ENCODE results near the gene EMP3.

EMP3 gene

GRCh38 chr19:48338802-48339503, 13.6 kb downstream of the EMP3 start:
- no peaks in the 10 kb centered on the region for H3K4me1 ChIP-seq (ENCODE audit: control insufficient read depth, insufficient read depth, low read length)
- H3K27me3 ChIP-seq (ENCODE audit: control insufficient read depth, insufficient read depth, low read length), result no peaks in the 10 kb centered on the region
- peak overlapping the region; percentile 12 for H3K9ac ChIP-seq (ENCODE audit: low read depth, low read length)
- no peaks in the 10 kb centered on the region for H3K9me3 ChIP-seq (ENCODE audit: control insufficient read depth, insufficient read depth, low read length)
- H3K36me3 ChIP-seq (ENCODE audit: control insufficient read depth, insufficient read depth, low read length), result no peaks in the 10 kb centered on the region
- no peak overlapping the region for H3K4me3 ChIP-seq (ENCODE audit: low read depth, low read length)

GRCh38 chr19:48340995-48341394, 15.6 kb downstream of the EMP3 start:
- Histone ChIP-seq H3K9me3 (ENCODE audit: control insufficient read depth, insufficient read depth, low read length) (no peaks in the 10 kb centered on the region), H3K36me3 (ENCODE audit: control insufficient read depth, insufficient read depth, low read length) (no peaks in the 10 kb centered on the region), H3K4me3 (ENCODE audit: low read depth, low read length) (no peak overlapping the region), H3K9ac (ENCODE audit: low read depth, low read length) (no peak overlapping the region), H3K4me1 (ENCODE audit: control insufficient read depth, insufficient read depth, low read length) (no peaks in the 10 kb centered on the region), H3K27me3 (ENCODE audit: control insufficient read depth, insufficient read depth, low read length) (no peaks in the 10 kb centered on the region)

DNA sequence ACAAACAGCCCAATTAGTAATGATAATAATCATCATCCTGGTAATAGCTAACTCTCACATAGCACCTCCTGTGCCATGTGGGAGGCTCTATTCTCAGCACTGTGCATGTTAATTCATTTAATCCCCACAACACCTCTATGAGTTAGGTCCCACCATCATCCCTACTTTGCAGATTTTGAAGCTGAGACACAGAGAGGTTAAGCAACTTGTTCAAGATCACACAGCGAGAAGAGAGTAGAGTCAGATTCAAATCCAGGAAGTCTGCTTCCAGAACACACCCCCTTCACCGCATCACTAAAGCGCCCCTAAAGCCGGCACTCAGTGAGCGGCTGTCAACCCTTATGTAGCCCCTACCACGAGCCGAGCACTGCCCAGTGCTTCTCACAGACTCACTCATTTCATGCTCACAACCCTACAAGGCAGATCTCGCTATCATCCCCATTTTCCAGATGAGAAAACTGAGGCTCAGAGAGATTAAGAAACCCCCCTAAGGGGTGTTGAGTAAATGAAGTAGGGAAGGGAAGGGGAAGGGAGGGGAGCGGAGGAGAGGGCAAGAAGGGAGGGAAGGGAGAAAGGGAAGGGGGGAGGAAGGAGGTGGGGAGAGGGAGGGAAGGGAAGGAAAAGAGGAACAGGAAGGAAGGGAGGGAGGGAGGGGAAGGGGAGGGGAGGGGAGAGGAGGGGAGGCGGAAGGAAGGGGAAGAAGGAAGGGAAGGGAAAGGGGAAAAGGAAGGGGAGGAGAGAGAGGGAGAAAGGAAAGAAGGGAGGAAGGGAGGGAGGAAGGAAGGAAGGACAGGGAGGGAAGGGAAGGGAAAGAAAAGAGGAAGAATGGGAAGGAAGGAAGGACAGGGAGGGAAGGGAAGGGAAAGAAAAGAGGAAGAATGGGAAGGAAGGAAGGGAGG, 16.4 kb downstream of the EMP3 start:
- Histone ChIP-seq H3K36me3 (ENCODE audit: control insufficient read depth, insufficient read depth, low read length) (no peaks in the 10 kb centered on the region), H3K9ac (ENCODE audit: low read depth, low read length) (no peak overlapping the region), H3K27me3 (ENCODE audit: control insufficient read depth, insufficient read depth, low read length) (no peaks in the 10 kb centered on the region), H3K9me3 (ENCODE audit: control insufficient read depth, insufficient read depth, low read length) (no peaks in the 10 kb centered on the region), H3K4me1 (ENCODE audit: control insufficient read depth, insufficient read depth, low read length) (no peaks in the 10 kb centered on the region), H3K4me3 (ENCODE audit: low read depth, low read length) (no peak overlapping the region)

DNA sequence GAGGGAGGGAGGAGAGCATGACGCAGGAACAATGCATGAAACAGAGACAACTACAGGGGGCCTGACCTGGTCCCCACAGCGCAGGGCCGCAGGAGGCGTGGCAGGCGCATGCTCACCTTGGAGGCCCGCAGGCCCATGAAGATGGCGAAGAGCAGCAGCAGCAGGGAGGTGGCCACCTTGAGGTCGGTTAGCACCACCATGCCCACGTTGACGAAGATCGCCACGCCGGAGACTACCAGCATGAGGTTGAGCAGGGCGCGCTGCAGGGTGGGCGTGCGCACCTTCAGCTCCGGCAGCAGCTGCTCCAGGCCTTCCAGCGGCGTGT, 17.0 kb downstream of the EMP3 start:
- Histone ChIP-seq H3K36me3 (ENCODE audit: control insufficient read depth, insufficient read depth, low read length) (no peaks in the 10 kb centered on the region), H3K9me3 (ENCODE audit: control insufficient read depth, insufficient read depth, low read length) (no peaks in the 10 kb centered on the region), H3K9ac (ENCODE audit: low read depth, low read length) (no peak overlapping the region), H3K4me3 (ENCODE audit: low read depth, low read length) (no peak overlapping the region), H3K4me1 (ENCODE audit: control insufficient read depth, insufficient read depth, low read length) (no peaks in the 10 kb centered on the region), H3K27me3 (ENCODE audit: control insufficient read depth, insufficient read depth, low read length) (no peaks in the 10 kb centered on the region)

GRCh38 chr19:48342841-48343540, 17.6 kb downstream of the EMP3 start:
- Histone ChIP-seq H3K4me3 (ENCODE audit: low read depth, low read length) (no peak overlapping the region), H3K27me3 (ENCODE audit: control insufficient read depth, insufficient read depth, low read length) (no peaks in the 10 kb centered on the region), H3K9me3 (ENCODE audit: control insufficient read depth, insufficient read depth, low read length) (no peaks in the 10 kb centered on the region), H3K36me3 (ENCODE audit: control insufficient read depth, insufficient read depth, low read length) (no peaks in the 10 kb centered on the region), H3K9ac (ENCODE audit: low read depth, low read length) (no peak overlapping the region), H3K4me1 (ENCODE audit: control insufficient read depth, insufficient read depth, low read length) (no peaks in the 10 kb centered on the region)

GRCh38 chr19:48344892-48345291, 19.5 kb downstream of the EMP3 start:
- no peak overlapping the region for H3K4me3 ChIP-seq (ENCODE audit: low read depth, low read length)
- no peak overlapping the region for H3K9ac ChIP-seq (ENCODE audit: low read depth, low read length)

DNA sequence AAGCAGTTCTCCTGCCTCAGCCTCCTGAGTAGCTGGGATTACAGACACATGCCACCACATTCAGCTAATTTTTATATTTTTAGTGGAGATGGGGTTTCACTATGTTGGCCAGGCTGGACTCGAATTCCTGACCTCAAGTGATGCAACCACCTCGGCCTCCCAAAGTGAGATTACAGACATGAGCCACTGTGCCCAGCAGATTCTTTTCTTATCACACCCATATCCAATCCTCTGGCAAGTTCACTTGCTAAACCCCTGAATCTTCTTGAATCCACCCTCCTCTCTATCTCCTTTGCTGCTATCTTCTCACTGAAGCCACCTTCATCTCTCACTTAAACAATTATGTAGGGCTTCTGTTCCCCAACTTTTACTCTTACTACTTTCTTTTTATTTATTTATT, 20.8 kb downstream of the EMP3 start:
- Histone ChIP-seq H3K9me3 (ENCODE audit: control insufficient read depth, insufficient read depth, low read length) (no peaks in the 10 kb centered on the region), H3K36me3 (ENCODE audit: control insufficient read depth, insufficient read depth, low read length) (no peaks in the 10 kb centered on the region), H3K27me3 (ENCODE audit: control insufficient read depth, insufficient read depth, low read length) (no peaks in the 10 kb centered on the region), H3K4me3 (ENCODE audit: low read depth, low read length) (no peak overlapping the region), H3K9ac (ENCODE audit: low read depth, low read length) (no peak overlapping the region), H3K4me1 (ENCODE audit: control insufficient read depth, insufficient read depth, low read length) (no peaks in the 10 kb centered on the region)

More at GRCh38 chr19:48344892-48345291, 19.5 kb downstream of the EMP3 start:
- H3K9me3 ChIP-seq (ENCODE audit: control insufficient read depth, insufficient read depth, low read length), result no peaks in the 10 kb centered on the region
- H3K4me1 ChIP-seq (ENCODE audit: control insufficient read depth, insufficient read depth, low read length), result no peaks in the 10 kb centered on the region
- no peaks in the 10 kb centered on the region for H3K36me3 ChIP-seq (ENCODE audit: control insufficient read depth, insufficient read depth, low read length)
- H3K27me3 ChIP-seq (ENCODE audit: control insufficient read depth, insufficient read depth, low read length), result no peaks in the 10 kb centered on the region

DNA sequence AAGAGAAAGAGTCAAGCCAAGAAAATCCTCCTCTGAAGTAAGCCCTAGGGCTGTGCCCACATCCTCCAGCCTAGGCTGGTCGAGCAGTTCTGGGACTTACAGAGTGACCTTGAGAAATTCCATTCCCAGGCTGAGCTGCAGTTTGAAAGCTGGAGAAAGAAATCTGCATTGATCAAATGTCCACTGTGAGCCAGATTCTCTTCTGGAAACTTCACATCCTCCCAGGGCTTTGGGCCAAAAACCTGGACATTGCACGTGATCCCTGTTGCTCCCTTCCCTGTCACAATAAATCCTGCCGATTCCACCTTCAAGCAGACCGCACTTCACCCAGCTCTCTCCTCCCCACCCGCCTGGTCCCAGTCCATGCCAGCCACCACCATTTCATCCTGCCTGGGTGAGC, 22.7 kb downstream of the EMP3 start:
- Histone ChIP-seq H3K9me3 (ENCODE audit: control insufficient read depth, insufficient read depth, low read length) (no peaks in the 10 kb centered on the region), H3K9ac (ENCODE audit: low read depth, low read length) (no peak overlapping the region), H3K36me3 (ENCODE audit: control insufficient read depth, insufficient read depth, low read length) (no peaks in the 10 kb centered on the region), H3K27me3 (ENCODE audit: control insufficient read depth, insufficient read depth, low read length) (no peaks in the 10 kb centered on the region), H3K4me3 (ENCODE audit: low read depth, low read length) (no peak overlapping the region), H3K4me1 (ENCODE audit: control insufficient read depth, insufficient read depth, low read length) (no peaks in the 10 kb centered on the region)

- H3K9ac ChIP-seq (ENCODE audit: low read depth, low read length), result no peak overlapping the region
- H3K4me1 ChIP-seq (ENCODE audit: control insufficient read depth, insufficient read depth, low read length), result no peaks in the 10 kb centered on the region
- no peaks in the 10 kb centered on the region for H3K36me3 ChIP-seq (ENCODE audit: control insufficient read depth, insufficient read depth, low read length)
Observed at GRCh38 chr19:48348737-48349136, 23.4 kb downstream of the EMP3 start.

DNA sequence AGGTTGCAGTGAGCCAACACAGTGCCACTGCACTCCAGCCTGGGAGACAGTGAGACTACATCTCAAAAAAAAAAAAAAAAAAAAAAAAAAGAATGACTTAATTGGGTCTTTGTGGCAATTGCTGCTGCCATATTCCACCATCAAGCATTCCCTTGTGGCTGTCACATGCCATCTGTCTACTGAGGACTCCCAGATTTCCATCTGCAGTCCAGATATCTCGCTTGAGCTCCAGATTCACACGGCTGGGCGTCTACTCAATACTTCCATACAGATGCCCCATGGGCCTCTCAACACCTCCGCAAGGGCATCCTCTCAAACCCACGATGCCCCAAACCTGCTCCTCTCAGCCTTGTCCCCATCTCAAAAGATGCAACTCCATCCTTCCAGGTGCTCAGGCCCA, 25.5 kb downstream of the EMP3 start:
- Histone ChIP-seq H3K9ac (ENCODE audit: low read depth, low read length) (no peak overlapping the region), H3K36me3 (ENCODE audit: control insufficient read depth, insufficient read depth, low read length) (no peaks in the 10 kb centered on the region)

More at GRCh38 chr19:48348737-48349136, 23.4 kb downstream of the EMP3 start:
- no peaks in the 10 kb centered on the region for H3K27me3 ChIP-seq (ENCODE audit: control insufficient read depth, insufficient read depth, low read length)
- H3K4me3 ChIP-seq (ENCODE audit: low read depth, low read length), result no peak overlapping the region
- no peaks in the 10 kb centered on the region for H3K9me3 ChIP-seq (ENCODE audit: control insufficient read depth, insufficient read depth, low read length)

GRCh38 chr19:48351341-48351752, 26.0 kb downstream of the EMP3 start:
- H3K9me3 ChIP-seq (ENCODE audit: control insufficient read depth, insufficient read depth, low read length), result no peaks in the 10 kb centered on the region
- H3K27me3 ChIP-seq (ENCODE audit: control insufficient read depth, insufficient read depth, low read length), result no peaks in the 10 kb centered on the region
- H3K4me3 ChIP-seq (ENCODE audit: low read depth, low read length), result no peak overlapping the region
- H3K36me3 ChIP-seq (ENCODE audit: control insufficient read depth, insufficient read depth, low read length), result no peaks in the 10 kb centered on the region
- H3K9ac ChIP-seq (ENCODE audit: low read depth, low read length), result no peak overlapping the region
- no peaks in the 10 kb centered on the region for H3K4me1 ChIP-seq (ENCODE audit: control insufficient read depth, insufficient read depth, low read length)

More for the DNA sequence above, 25.5 kb downstream of the EMP3 start:
- no peaks in the 10 kb centered on the region for H3K4me1 ChIP-seq (ENCODE audit: control insufficient read depth, insufficient read depth, low read length)
- H3K9me3 ChIP-seq (ENCODE audit: control insufficient read depth, insufficient read depth, low read length), result no peaks in the 10 kb centered on the region
- no peaks in the 10 kb centered on the region for H3K27me3 ChIP-seq (ENCODE audit: control insufficient read depth, insufficient read depth, low read length)
- no peak overlapping the region for H3K4me3 ChIP-seq (ENCODE audit: low read depth, low read length)
